OCI-LY3 (cell line): ENCODE results near the gene KAZN.

Experiments used
- H2AFZ ChIP-seq: fragments of 200-600, 300-600 bp; shearing (Covaris generic); 2 replicates; pipeline ENCODE4 v1.6.0; 2014; ENCODE audit warnings: antibody characterized with exemption, low read depth, low read length
- H3K27ac ChIP-seq: fragments of 200-600, 300-600 bp; sonication (generic); 2 replicates; pipeline ENCODE4 v1.5.1; 2014; ENCODE audit warnings: mild to moderate bottlenecking, low read length, moderate library complexity, mixed read lengths
- H3K27me3 ChIP-seq: fragments of 200-600, 300-600 bp; sonication (generic); 2 replicates; pipeline ENCODE4 v1.6.1; 2014; ENCODE audit warnings: low read depth, low read length, mixed read lengths
- H3K36me3 ChIP-seq: fragments of 200-600, 300-600 bp; sonication (generic); replicated peaks from 2 replicates; pipeline ENCODE3; 2014; ENCODE audit warnings: low read depth, low read length, mixed read lengths
- H3K4me1 ChIP-seq: fragments of 300-600, 200-600 bp; sonication (generic); 2 replicates; pipeline ENCODE4 v1.6.1; 2014; ENCODE audit warnings: low read length, mixed read lengths
- H3K4me2 ChIP-seq: fragments of 200-600, 300-600 bp; sonication (generic); 2 replicates; pipeline ENCODE4 v1.6.1; 2014; ENCODE audit warnings: low read length, mixed read lengths
- H3K4me3 ChIP-seq: fragments of 300-600, 200-600 bp; sonication (generic); 2 replicates; pipeline ENCODE4 v1.5.1; 2014; ENCODE audit warnings: antibody characterized with exemption, mild to moderate bottlenecking, low read length, moderate library complexity
- H3K79me2 ChIP-seq: fragments of 300-600, 200-600 bp; shearing (Covaris generic); 2 replicates; pipeline ENCODE4 v1.6.1; 2014; ENCODE audit warnings: mild to moderate bottlenecking, low read length, mixed read lengths
- H3K9ac ChIP-seq: fragments of 300-600, 200-600 bp; shearing (Covaris generic); 2 replicates; pipeline ENCODE4 v1.6.0; 2014; ENCODE audit warnings: mild to moderate bottlenecking, low read length, moderate library complexity
- H3K9me3 ChIP-seq: fragments of 200-600, 300-600 bp; shearing (Covaris generic); 2 replicates; pipeline ENCODE4 v1.6.1; 2014; ENCODE audit warnings: low read length, mixed read lengths; ENCODE audit not compliant: insufficient read depth
- H4K20me1 ChIP-seq: fragments of 200-600, 300-600 bp; sonication (generic); 2 replicates; pipeline ENCODE4 v1.6.1; 2016; ENCODE audit warnings: low read length, mixed read lengths; ENCODE audit not compliant: insufficient read depth
- EZH2phosphoT487 ChIP-seq: fragments of 200-600 bp; shearing (Covaris generic); IDR thresholded peaks from 2 replicates; pipeline ENCODE4 v1.6.1; 2018; ENCODE audit warnings: antibody characterized with exemption, mixed run types, low read depth
- TF ChIP-seq, protein P1 (sequence below): fragments of 200-600, 300-600 bp; sonication (generic); IDR thresholded peaks from 2 replicates; pipeline ENCODE4 v1.5.1; 2014; ENCODE audit warnings: antibody characterized with exemption, low read length, low read depth

The KAZN gene

DNA sequence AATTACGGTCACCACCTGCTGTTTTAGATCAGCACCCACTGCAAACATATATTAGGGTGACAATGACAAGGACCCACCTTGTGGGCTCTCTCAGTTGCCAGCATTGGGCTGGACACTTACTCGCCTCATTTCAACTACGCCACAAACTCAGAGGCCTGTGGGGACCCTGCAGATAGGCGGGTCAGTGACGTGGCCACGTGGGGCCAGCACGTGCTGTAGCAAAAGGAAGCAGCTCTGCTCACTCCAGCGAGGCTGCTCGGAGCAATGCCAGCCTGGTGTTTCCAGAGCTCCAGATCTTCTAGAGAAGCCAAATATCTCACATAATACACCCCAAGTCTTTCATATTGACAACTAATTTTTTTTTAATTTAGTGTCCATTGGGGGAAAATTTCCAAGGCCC is 478.3 kb downstream of the KAZN start:
- peaks cover 14% of the 10 kb centered on the region for H3K4me1 ChIP-seq
- H3K9ac ChIP-seq = no peak overlapping the region
- H3K4me3 ChIP-seq = no peak overlapping the region
- no peak overlapping the region for H3K4me2 ChIP-seq
- no peak overlapping the region for H2AFZ ChIP-seq
- H3K27me3 ChIP-seq = no peaks in the 10 kb centered on the region
- H3K79me2 ChIP-seq = no peaks in the 10 kb centered on the region
- H3K36me3 ChIP-seq = no peaks in the 10 kb centered on the region
- no peak for TF ChIP-seq EZH2phosphoT487
- TF ChIP-seq, protein P1, sequence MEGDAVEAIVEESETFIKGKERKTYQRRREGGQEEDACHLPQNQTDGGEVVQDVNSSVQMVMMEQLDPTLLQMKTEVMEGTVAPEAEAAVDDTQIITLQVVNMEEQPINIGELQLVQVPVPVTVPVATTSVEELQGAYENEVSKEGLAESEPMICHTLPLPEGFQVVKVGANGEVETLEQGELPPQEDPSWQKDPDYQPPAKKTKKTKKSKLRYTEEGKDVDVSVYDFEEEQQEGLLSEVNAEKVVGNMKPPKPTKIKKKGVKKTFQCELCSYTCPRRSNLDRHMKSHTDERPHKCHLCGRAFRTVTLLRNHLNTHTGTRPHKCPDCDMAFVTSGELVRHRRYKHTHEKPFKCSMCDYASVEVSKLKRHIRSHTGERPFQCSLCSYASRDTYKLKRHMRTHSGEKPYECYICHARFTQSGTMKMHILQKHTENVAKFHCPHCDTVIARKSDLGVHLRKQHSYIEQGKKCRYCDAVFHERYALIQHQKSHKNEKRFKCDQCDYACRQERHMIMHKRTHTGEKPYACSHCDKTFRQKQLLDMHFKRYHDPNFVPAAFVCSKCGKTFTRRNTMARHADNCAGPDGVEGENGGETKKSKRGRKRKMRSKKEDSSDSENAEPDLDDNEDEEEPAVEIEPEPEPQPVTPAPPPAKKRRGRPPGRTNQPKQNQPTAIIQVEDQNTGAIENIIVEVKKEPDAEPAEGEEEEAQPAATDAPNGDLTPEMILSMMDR = no peak
- H4K20me1 ChIP-seq = no peaks in the 10 kb centered on the region
- no peaks in the 10 kb centered on the region for H3K9me3 ChIP-seq
- no peak overlapping the region for H3K27ac ChIP-seq

DNA sequence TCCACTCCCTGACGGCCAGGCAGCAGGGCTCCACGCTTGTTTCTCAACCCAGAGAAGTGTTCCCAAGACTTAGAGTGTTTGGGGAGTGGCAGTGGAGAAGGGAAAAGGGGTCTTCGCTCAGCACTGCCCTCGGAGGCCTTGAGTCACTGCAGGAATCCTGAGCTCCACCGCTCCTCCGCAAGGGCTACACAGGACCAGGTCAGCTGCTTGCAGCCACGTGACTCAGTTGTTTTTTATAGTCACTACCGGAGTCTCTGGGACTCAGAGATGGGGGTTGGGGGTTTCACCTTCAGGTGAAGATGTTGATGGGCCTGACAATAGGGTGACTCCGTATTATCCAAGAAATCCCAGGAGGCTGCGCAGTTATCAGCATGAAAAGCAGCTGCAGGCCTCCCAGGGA is 478.9 kb downstream of the KAZN start:
- H2AFZ ChIP-seq = no peak overlapping the region
- no peak for TF ChIP-seq EZH2phosphoT487
- TF ChIP-seq, protein P1 = no peak
- peaks cover 10% of the 10 kb centered on the region for H3K4me1 ChIP-seq
- no peaks in the 10 kb centered on the region for H4K20me1 ChIP-seq
- H3K4me3 ChIP-seq = no peak overlapping the region
- H3K27me3 ChIP-seq = no peaks in the 10 kb centered on the region
- H3K9me3 ChIP-seq = no peaks in the 10 kb centered on the region
- no peak overlapping the region for H3K9ac ChIP-seq
- no peak overlapping the region for H3K27ac ChIP-seq
- no peak overlapping the region for H3K4me2 ChIP-seq
- H3K79me2 ChIP-seq = no peaks in the 10 kb centered on the region
- H3K36me3 ChIP-seq = no peaks in the 10 kb centered on the region

DNA sequence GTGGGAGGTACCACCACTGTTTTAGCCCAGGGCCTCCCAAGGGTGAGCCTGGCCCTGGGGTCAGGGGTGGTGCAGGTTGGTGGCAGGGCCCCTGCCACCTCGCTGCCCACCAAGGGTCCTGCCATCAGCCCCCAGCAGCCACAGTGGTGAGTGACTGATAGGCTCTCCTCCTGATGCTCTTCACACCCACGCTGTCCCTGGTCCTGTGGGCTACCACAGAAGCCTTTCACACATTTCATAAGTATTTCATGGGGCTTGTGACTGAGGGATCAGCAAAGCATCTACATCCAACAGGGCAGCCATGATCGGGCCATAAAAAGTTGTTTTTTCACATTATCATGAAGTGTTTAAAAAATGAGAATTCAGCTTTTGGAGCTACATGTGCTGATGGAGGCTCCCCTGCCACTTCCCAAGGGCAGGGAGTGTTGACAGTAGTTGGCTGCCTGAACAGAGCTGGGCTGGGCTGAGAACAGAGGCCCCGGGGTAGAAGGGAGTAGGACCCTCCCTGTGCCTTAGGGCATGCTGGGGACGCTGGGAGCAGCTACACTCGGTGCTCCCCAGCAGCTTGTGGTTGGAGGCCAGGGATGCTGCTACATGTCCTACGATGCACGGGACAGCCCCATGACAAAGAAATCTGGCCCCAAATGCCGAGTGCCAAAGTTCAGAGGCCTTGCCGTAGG is 482.0 kb downstream of the KAZN start:
- no peak overlapping the region for H3K4me3 ChIP-seq
- H3K27me3 ChIP-seq = no peaks in the 10 kb centered on the region
- H3K4me2 ChIP-seq = no peak overlapping the region
- no peak overlapping the region for H3K9ac ChIP-seq
- no peak overlapping the region for H3K27ac ChIP-seq
- H2AFZ ChIP-seq = no peak overlapping the region
- H3K4me1 ChIP-seq = no peaks in the 10 kb centered on the region
- no peaks in the 10 kb centered on the region for H4K20me1 ChIP-seq
- no peaks in the 10 kb centered on the region for H3K9me3 ChIP-seq
- no peaks in the 10 kb centered on the region for H3K79me2 ChIP-seq
- TF ChIP-seq, protein P1 = no peak
- no peak for TF ChIP-seq EZH2phosphoT487
- H3K36me3 ChIP-seq = no peaks in the 10 kb centered on the region

DNA sequence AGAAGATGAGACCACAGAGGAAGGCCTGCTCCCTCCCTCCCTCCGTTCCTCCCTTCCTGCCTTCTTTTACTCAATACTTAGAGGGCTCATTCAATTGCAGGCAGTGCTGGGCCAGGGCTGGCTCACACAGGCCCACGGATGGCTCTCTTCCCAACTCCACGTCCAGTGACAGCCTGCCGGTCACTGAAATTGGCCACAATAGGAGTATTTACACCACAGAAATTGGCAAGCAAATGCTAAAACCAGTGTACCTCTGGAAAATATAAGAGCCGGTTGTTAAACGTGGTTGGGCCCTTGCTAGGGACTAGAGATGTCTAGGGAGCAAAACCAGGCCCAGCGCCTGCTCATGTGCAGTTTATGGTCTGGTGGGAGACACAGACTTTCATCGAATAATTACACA is 482.6 kb downstream of the KAZN start:
- Histone ChIP-seq H3K4me3 (no peak overlapping the region), H4K20me1 (no peaks in the 10 kb centered on the region), H2AFZ (no peak overlapping the region), H3K9me3 (no peaks in the 10 kb centered on the region), H3K4me2 (no peak overlapping the region), H3K27ac (no peak overlapping the region), H3K4me1 (no peaks in the 10 kb centered on the region), H3K36me3 (no peaks in the 10 kb centered on the region), H3K79me2 (no peaks in the 10 kb centered on the region), H3K9ac (no peak overlapping the region), H3K27me3 (no peaks in the 10 kb centered on the region)
- no peak for TF ChIP-seq EZH2phosphoT487
- TF ChIP-seq, protein P1 = no peak
